ENCODE results near the gene DLGAP1.
A peak's percentile ranks its signal among the peaks of the same experiment; 100 is the strongest.

DLGAP1 gene

GRCh38 chr18:3983351-3983969 lies 471.6 kb downstream of the DLGAP1 start:
- intact Hi-C loops (cut with DNase I): no loop called here

GRCh38 chr18:3982541-3982940 lies 472.6 kb downstream of the DLGAP1 start:
- DNase-seq: no peak
- intact Hi-C loops (cut with DNase I): no loop called here

More at GRCh38 chr18:3983351-3983969, 471.6 kb downstream of the DLGAP1 start:
- DNase-seq: no peak

- no peak for DNase-seq
- intact Hi-C loops (cut with DNase I): no loop called here
These were observed 476.1 kb downstream of the DLGAP1 start for GRCh38 chr18:3979024-3979423.

GRCh38 chr18:3973191-3973850 lies 481.8 kb downstream of the DLGAP1 start:
- intact Hi-C loops (cut with DNase I): no loop called here
- no peak for DNase-seq

GRCh38 chr18:3972291-3972930 lies 482.7 kb downstream of the DLGAP1 start:
- intact Hi-C loops (cut with DNase I): no loop called here
- no peak for DNase-seq

GRCh38 chr18:3970929-3971328 lies 484.2 kb downstream of the DLGAP1 start:
- intact Hi-C loops (cut with DNase I): no loop called here
- DNase-seq: no peak

GRCh38 chr18:3967359-3968180 lies 487.5 kb downstream of the DLGAP1 start:
- intact Hi-C loops (cut with DNase I): no loop called here
- no peak for DNase-seq

- DNase-seq: no peak
- intact Hi-C loops (cut with DNase I): no loop called here
These were observed 488.3 kb downstream of the DLGAP1 start for GRCh38 chr18:3966642-3967358.

GRCh38 chr18:3966246-3966641 lies 488.9 kb downstream of the DLGAP1 start:
- DNase-seq: no peak
- intact Hi-C loops (cut with DNase I): no loop called here

GRCh38 chr18:3960977-3961376 lies 494.1 kb downstream of the DLGAP1 start:
- intact Hi-C loops (cut with DNase I): no loop called here
- DNase-seq: no peak

- no peak for DNase-seq
- intact Hi-C loops (cut with DNase I): no loop called here
These were observed 495.0 kb downstream of the DLGAP1 start for GRCh38 chr18:3960142-3960541.

GRCh38 chr18:3952031-3952430 lies 503.1 kb downstream of the DLGAP1 start:
- no peak for DNase-seq
- intact Hi-C loops (cut with DNase I): no loop called here

- intact Hi-C loops (cut with DNase I): no loop called here
- DNase-seq: no peak
These were observed 504.3 kb downstream of the DLGAP1 start for GRCh38 chr18:3950668-3951404.

- intact Hi-C loops (cut with DNase I): no loop called here
- DNase-seq: no peak
These were observed 506.1 kb downstream of the DLGAP1 start for GRCh38 chr18:3948958-3949357.

- no peak for DNase-seq
- intact Hi-C loops (cut with DNase I): no loop called here
These were observed 507.7 kb downstream of the DLGAP1 start for GRCh38 chr18:3947383-3947782.

GRCh38 chr18:3935305-3935704 lies 519.8 kb downstream of the DLGAP1 start:
- no peak for DNase-seq
- intact Hi-C loops (cut with DNase I): no loop called here

GRCh38 chr18:3932276-3932675 lies 522.8 kb downstream of the DLGAP1 start:
- intact Hi-C loops (cut with DNase I): no loop called here
- DNase-seq: no peak

- DNase-seq: peak in 6 of 42 donors; percentile 11 to 46 (median 17)
- intact Hi-C loops (cut with DNase I): no loop called here
These were observed 523.5 kb downstream of the DLGAP1 start for GRCh38 chr18:3931542-3932112.

Measured in head of caudate nucleus (tissue), 42 donors.